Measurements from ENCODE around the gene GALNT12.

Gene GALNT12

DNA sequence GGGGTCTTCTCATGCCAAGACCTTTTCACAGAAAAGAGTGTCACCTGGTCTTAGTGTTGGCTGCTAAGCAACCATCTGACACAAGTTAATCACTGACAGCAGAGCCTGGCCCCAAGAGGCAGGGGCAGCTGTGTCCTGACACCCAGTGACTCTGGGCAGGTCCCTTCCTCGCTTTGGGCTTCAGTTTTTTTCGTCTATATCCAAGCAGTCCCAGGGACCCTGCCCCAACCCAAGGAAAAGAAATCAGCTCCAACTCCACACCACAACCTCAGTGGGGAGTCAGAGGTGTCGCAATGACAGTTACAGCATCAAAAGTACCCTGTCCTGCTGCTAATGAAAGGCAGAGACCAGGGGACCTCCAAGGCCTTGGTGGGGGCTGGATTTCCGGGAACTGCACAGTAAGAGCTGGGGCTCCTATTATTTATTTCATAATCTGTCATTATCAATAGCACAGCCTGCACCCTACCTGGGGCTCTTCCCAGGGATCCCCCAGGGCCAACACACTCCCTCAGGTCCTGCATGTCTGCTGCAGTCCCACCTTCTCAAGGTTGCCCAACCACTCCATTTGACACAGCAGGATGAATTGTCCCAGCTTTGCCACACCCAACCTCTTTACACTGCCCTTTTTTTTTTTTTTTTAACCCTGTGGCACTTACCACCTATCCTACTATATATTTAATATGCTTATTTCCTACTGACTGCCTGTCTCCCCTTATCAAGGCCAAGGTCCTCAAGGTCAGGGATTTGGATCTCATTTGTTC lies 20.5 kb upstream of the GALNT12 start:
- Histone ChIP-seq H3K9me2 (ENCODE audit: low read depth, low read length) (no peaks in the 10 kb centered on the region), H2AFZ (ENCODE audit: low read length) (no peak overlapping the region), H3K27ac (ENCODE audit: low read depth, low read length, poor library complexity, severe bottlenecking) (no peak overlapping the region), H3F3A (ENCODE audit: insufficient read depth, low read length) (no peaks in the 10 kb centered on the region), H3K27me3 (ENCODE audit: insufficient read depth, low read length) (no peaks in the 10 kb centered on the region), H3K36me3 (ENCODE audit: insufficient read depth, low read length) (peaks cover 34% of the 10 kb centered on the region), H3K79me2 (ENCODE audit: insufficient read depth, low read length) (no peaks in the 10 kb centered on the region), H3K4me1 (ENCODE audit: insufficient read depth, low read length, severe bottlenecking) (no peaks in the 10 kb centered on the region), H3K4me3 (ENCODE audit: low read depth, low read length, poor library complexity, severe bottlenecking) (no peak overlapping the region), H3K9ac (ENCODE audit: low read length) (no peak overlapping the region), H3K4me2 (ENCODE audit: low read length) (no peak overlapping the region), H3K9me3 (ENCODE audit: low read length) (no peaks in the 10 kb centered on the region), H4K20me1 (ENCODE audit: insufficient read depth, low read length) (no peaks in the 10 kb centered on the region)
- TF ChIP-seq, protein P1, sequence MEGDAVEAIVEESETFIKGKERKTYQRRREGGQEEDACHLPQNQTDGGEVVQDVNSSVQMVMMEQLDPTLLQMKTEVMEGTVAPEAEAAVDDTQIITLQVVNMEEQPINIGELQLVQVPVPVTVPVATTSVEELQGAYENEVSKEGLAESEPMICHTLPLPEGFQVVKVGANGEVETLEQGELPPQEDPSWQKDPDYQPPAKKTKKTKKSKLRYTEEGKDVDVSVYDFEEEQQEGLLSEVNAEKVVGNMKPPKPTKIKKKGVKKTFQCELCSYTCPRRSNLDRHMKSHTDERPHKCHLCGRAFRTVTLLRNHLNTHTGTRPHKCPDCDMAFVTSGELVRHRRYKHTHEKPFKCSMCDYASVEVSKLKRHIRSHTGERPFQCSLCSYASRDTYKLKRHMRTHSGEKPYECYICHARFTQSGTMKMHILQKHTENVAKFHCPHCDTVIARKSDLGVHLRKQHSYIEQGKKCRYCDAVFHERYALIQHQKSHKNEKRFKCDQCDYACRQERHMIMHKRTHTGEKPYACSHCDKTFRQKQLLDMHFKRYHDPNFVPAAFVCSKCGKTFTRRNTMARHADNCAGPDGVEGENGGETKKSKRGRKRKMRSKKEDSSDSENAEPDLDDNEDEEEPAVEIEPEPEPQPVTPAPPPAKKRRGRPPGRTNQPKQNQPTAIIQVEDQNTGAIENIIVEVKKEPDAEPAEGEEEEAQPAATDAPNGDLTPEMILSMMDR (IDR thresholded peaks at IDR 0.05; ENCODE audit: low read length), result no peak
- no peak for TF ChIP-seq EZH2 (IDR thresholded peaks at IDR 0.05; ENCODE audit: borderline replicate concordance, low read length)

DNA sequence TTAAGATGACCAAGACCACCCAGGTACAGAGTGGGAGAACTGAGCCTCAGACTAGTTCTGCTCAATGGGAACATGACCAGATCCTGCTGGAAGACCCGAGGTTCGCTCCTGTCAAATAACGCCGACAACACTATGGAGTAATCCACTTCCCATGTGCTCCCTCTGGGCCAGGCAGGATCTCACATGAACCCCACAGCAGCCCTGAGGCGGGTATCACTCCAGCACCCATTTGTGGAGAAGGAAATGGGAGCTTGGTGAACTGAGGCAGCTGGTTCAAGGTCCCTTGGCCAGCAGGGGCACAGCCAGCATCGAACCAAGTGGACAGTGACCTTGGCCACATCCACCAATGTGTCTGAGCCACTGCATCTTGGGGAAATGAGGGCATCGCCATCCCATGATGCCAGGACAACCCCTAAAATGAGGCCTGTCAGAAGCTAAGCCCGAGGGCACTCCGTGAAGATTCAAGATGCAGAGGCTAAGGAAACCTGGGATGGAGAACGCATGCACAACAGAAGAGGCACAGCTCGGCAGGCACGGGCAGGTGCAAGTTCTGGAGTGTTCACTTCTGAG lies 19.6 kb upstream of the GALNT12 start:
- H3K4me1 ChIP-seq (ENCODE audit: insufficient read depth, low read length, severe bottlenecking), result peaks cover 4% of the 10 kb centered on the region
- no peaks in the 10 kb centered on the region for H3K9me2 ChIP-seq (ENCODE audit: low read depth, low read length)
- no peaks in the 10 kb centered on the region for H3K27me3 ChIP-seq (ENCODE audit: insufficient read depth, low read length)
- H3K79me2 ChIP-seq (ENCODE audit: insufficient read depth, low read length), result no peaks in the 10 kb centered on the region
- no peaks in the 10 kb centered on the region for H3K9me3 ChIP-seq (ENCODE audit: low read length)
- no peaks in the 10 kb centered on the region for H4K20me1 ChIP-seq (ENCODE audit: insufficient read depth, low read length)
- no peak overlapping the region for H2AFZ ChIP-seq (ENCODE audit: low read length)
- no peak overlapping the region for H3K9ac ChIP-seq (ENCODE audit: low read length)
- H3K4me3 ChIP-seq (ENCODE audit: low read depth, low read length, poor library complexity, severe bottlenecking), result no peak overlapping the region
- no peaks in the 10 kb centered on the region for H3F3A ChIP-seq (ENCODE audit: insufficient read depth, low read length)
- H3K36me3 ChIP-seq (ENCODE audit: insufficient read depth, low read length), result peaks cover 26% of the 10 kb centered on the region
- no peak overlapping the region for H3K4me2 ChIP-seq (ENCODE audit: low read length)
- no peak overlapping the region for H3K27ac ChIP-seq (ENCODE audit: low read depth, low read length, poor library complexity, severe bottlenecking)
- TF ChIP-seq EZH2 (IDR thresholded peaks at IDR 0.05; ENCODE audit: borderline replicate concordance, low read length), result no peak
- TF ChIP-seq, protein P1 (IDR thresholded peaks at IDR 0.05; ENCODE audit: low read length), result no peak

DNA sequence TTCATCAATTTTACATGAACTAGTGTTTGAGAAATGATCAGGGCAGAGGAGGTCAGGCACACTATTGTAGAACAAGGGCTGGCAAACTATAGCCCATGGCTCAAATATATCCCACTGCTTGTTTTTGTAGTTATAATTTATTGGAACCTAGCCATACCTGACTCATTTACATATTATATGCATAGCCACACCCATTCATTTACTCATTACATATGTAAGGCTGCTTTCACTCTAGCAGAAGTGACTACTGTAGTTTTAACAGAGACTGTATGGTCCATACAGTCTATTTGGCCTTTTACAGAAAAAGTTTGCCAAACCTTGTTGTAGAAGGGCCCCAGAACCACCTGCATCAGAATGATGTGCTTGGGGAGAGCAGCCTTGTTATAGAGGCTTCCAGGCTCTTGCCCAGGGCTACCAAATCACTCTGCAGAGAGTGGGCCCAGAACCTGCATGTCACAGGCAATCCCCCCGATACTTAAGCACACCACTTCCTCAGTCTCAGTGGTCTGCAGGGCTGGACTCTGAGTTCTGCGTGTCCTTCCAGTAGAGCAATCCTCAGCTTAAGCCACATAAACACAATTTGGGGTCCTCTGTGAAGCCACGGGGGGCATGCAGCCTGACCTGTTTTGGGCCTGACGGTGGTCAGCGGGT lies 17.9 kb upstream of the GALNT12 start:
- Histone ChIP-seq H3F3A (ENCODE audit: insufficient read depth, low read length) (no peaks in the 10 kb centered on the region), H3K27me3 (ENCODE audit: insufficient read depth, low read length) (no peaks in the 10 kb centered on the region), H3K9me3 (ENCODE audit: low read length) (no peaks in the 10 kb centered on the region), H3K4me2 (ENCODE audit: low read length) (no peak overlapping the region), H2AFZ (ENCODE audit: low read length) (no peak overlapping the region), H3K9me2 (ENCODE audit: low read depth, low read length) (no peaks in the 10 kb centered on the region), H3K27ac (ENCODE audit: low read depth, low read length, poor library complexity, severe bottlenecking) (no peak overlapping the region), H3K79me2 (ENCODE audit: insufficient read depth, low read length) (no peaks in the 10 kb centered on the region), H3K4me3 (ENCODE audit: low read depth, low read length, poor library complexity, severe bottlenecking) (no peak overlapping the region), H3K4me1 (ENCODE audit: insufficient read depth, low read length, severe bottlenecking) (peaks cover 7% of the 10 kb centered on the region), H4K20me1 (ENCODE audit: insufficient read depth, low read length) (no peaks in the 10 kb centered on the region), H3K9ac (ENCODE audit: low read length) (no peak overlapping the region), H3K36me3 (ENCODE audit: insufficient read depth, low read length) (peaks cover 20% of the 10 kb centered on the region; the same call in 1 of the 2 replicates)
- TF ChIP-seq, protein P1 (IDR thresholded peaks at IDR 0.05; ENCODE audit: low read length), result no peak
- TF ChIP-seq EZH2 (IDR thresholded peaks at IDR 0.05; ENCODE audit: borderline replicate concordance, low read length), result no peak
